WTC11 (cell line): ENCODE results near the gene PTEN. TPM values are rescaled to one million over a fixed set of nuclear protein-coding genes. Genes with fewer than 3 reads are reported as not detected.

Experiments used
- ATAC-seq: fragments of 200-7000 bp; cut with Tn5 transposase; 2 replicates; pipeline ENCODE4 v1.10.0; 2021; ENCODE audit warnings: mild to moderate bottlenecking, moderate library complexity
- CTCF ChIA-PET: fragments of 300-600 bp; sonication (Branson Sonifier 250); formaldehyde crosslinking; loops from one replicate; lab custom pipeline; 2021; ENCODE audit warnings: antibody characterized with exemption; lab: Charles Lee
- POLR2A ChIA-PET: fragments of 350-600 bp; sonication (Branson Sonifier 250); formaldehyde crosslinking; loops from one replicate; lab custom pipeline; 2021; ENCODE audit warnings: antibody characterized with exemption; lab: Charles Lee
- DNase-seq: peaks from one replicate; pipeline ENCODE4 v3.0.0; 2021; ENCODE audit warnings: low spot score
- H3K27ac Mint-ChIP-seq: 2 replicates; pipeline ENCODE4 v1.8.0; 2021; ENCODE audit warnings: mixed read lengths
- H3K27me3 Mint-ChIP-seq: 2 replicates; pipeline ENCODE4 v1.8.0; 2021; ENCODE audit warnings: low read depth, mild to moderate bottlenecking, moderate library complexity, mixed read lengths
- H3K36me3 Mint-ChIP-seq: 2 replicates; pipeline ENCODE4 v1.8.0; 2021; ENCODE audit warnings: mixed read lengths
- H3K4me1 Mint-ChIP-seq: 2 replicates; pipeline ENCODE4 v1.8.0; 2022; ENCODE audit warnings: mixed read lengths
- H3K4me3 Mint-ChIP-seq: 2 replicates; pipeline ENCODE4 v1.8.0; 2021; ENCODE audit warnings: mild to moderate bottlenecking, moderate library complexity, mixed read lengths
- H3K9me3 Mint-ChIP-seq: 2 replicates; pipeline ENCODE4 v1.8.0; 2021; ENCODE audit warnings: mixed read lengths
- AR ChIP-seq: fragments of 250-450 bp; sonication (Bioruptor Pico); IDR thresholded peaks from 2 replicates; pipeline ENCODE4 v1.9.0; 2021; ENCODE audit warnings: mild to moderate bottlenecking
- ARID4B ChIP-seq: sonication (generic); formaldehyde crosslinking; IDR thresholded peaks from 2 replicates; pipeline ENCODE4 v1.8.0; 2023; ENCODE audit warnings: missing genetic modification reagents, mild to moderate bottlenecking, borderline replicate concordance
- ATF6 ChIP-seq: sonication (generic); formaldehyde crosslinking; IDR thresholded peaks from 2 replicates; pipeline ENCODE4 v1.8.1; 2023; ENCODE audit warnings: mild to moderate bottlenecking, missing genetic modification reagents
- GABPB1 ChIP-seq: sonication (generic); formaldehyde crosslinking; IDR thresholded peaks from 2 replicates; pipeline ENCODE4 v1.8.1; 2023; ENCODE audit warnings: mild to moderate bottlenecking, missing genetic modification reagents
- MAX ChIP-seq: sonication (generic); formaldehyde crosslinking; IDR thresholded peaks from 2 replicates; pipeline ENCODE4 v1.8.0; 2022; ENCODE audit warnings: mild to moderate bottlenecking, missing genetic modification reagents
- MXD4 ChIP-seq: fragments of 250-450 bp; sonication (Bioruptor Pico); IDR thresholded peaks from 2 replicates; pipeline ENCODE4 v1.8.0; 2021; ENCODE audit warnings: mild to moderate bottlenecking, moderate library complexity, borderline replicate concordance
- NFE2L1 ChIP-seq: sonication (generic); formaldehyde crosslinking; IDR thresholded peaks from 2 replicates; pipeline ENCODE4 v1.8.1; 2023; ENCODE audit warnings: missing genetic modification reagents
- NR3C1 ChIP-seq: sonication (generic); formaldehyde crosslinking; conservative IDR thresholded peaks from 2 replicates; pipeline ENCODE4 v1.8.1; 2023; ENCODE audit warnings: low read depth, mild to moderate bottlenecking, missing genetic modification reagents
- RELA ChIP-seq: sonication (generic); formaldehyde crosslinking; IDR thresholded peaks from 2 replicates; pipeline ENCODE4 v1.8.1; 2022; ENCODE audit warnings: missing genetic modification reagents, mild to moderate bottlenecking, borderline replicate concordance
- SMAD3 ChIP-seq: sonication (generic); formaldehyde crosslinking; IDR thresholded peaks from 2 replicates; pipeline ENCODE4 v1.8.0; 2022; ENCODE audit warnings: missing genetic modification reagents, mild to moderate bottlenecking, borderline replicate concordance
- TCF7 ChIP-seq: sonication (generic); formaldehyde crosslinking; IDR thresholded peaks from 2 replicates; pipeline ENCODE4 v1.8.0; 2022; ENCODE audit warnings: mild to moderate bottlenecking, low read depth, missing genetic modification reagents, moderate library complexity
- TP53 ChIP-seq: sonication (generic); formaldehyde crosslinking; IDR thresholded peaks from 2 replicates; pipeline ENCODE4 v1.8.1; 2023; ENCODE audit warnings: mild to moderate bottlenecking, missing genetic modification reagents
- ZBTB43 ChIP-seq: sonication (generic); formaldehyde crosslinking; IDR thresholded peaks from 2 replicates; pipeline ENCODE4 v1.8.1; 2023; ENCODE audit warnings: mild to moderate bottlenecking, missing genetic modification reagents
- ZMAT4 ChIP-seq: fragments of 250-450 bp; sonication (Bioruptor Pico); IDR thresholded peaks from 2 replicates; pipeline ENCODE4 v1.9.0; 2021; ENCODE audit warnings: mild to moderate bottlenecking
- ZNF263 ChIP-seq: sonication (generic); formaldehyde crosslinking; IDR thresholded peaks from 2 replicates; pipeline ENCODE4 v1.8.1; 2022; ENCODE audit warnings: low read depth, mild to moderate bottlenecking, moderate library complexity, missing genetic modification reagents
- ZNF281 ChIP-seq: sonication (generic); formaldehyde crosslinking; IDR thresholded peaks from 2 replicates; pipeline ENCODE4 v1.8.0; 2023; ENCODE audit warnings: mild to moderate bottlenecking, missing genetic modification reagents
- ZNF416 ChIP-seq: fragments of 250-450 bp; sonication (Bioruptor Pico); IDR thresholded peaks from 2 replicates; pipeline ENCODE4 v1.9.0; 2021; ENCODE audit warnings: mild to moderate bottlenecking, inconsistent platforms
- ZNF512 ChIP-seq: sonication (generic); formaldehyde crosslinking; IDR thresholded peaks from 2 replicates; pipeline ENCODE4 v1.8.1; 2022; ENCODE audit warnings: missing genetic modification reagents, borderline replicate concordance
- total RNA-seq: library from RNA; stranded (reverse); gene quantifications from 3 replicates; pipeline ENCODE4 v1.2.3, GENCODE V29; 2021

Gene PTEN
- total RNA-seq, 1 experiment from 2014 or later, result 54.2 TPM

GRCh38 chr10:87887548-87888289, 24.3 kb downstream of the PTEN start:
- no peaks in the 10 kb centered on the region for H3K27me3 Mint-ChIP-seq
- ChIA-PET POLR2A (no interaction called here), CTCF (no interaction called here)
- H3K27ac Mint-ChIP-seq, result no peak overlapping the region
- peaks cover 21% of the 10 kb centered on the region for H3K36me3 Mint-ChIP-seq
- H3K4me1 Mint-ChIP-seq, result no peaks in the 10 kb centered on the region
- H3K9me3 Mint-ChIP-seq, result peaks cover 21% of the 10 kb centered on the region
- ATAC-seq (no peak), DNase-seq (no peak)
- TF ChIP-seq NFE2L1 (CRISPR knock-in tag), result no peak
- TF ChIP-seq AR, result no peak
- TF ChIP-seq SMAD3 (CRISPR knock-in tag), result no peak
- H3K4me3 Mint-ChIP-seq, result no peak overlapping the region

- Mint-ChIP-seq H3K4me1 (no peaks in the 10 kb centered on the region), H3K9me3 (peaks cover 15% of the 10 kb centered on the region), H3K4me3 (no peak overlapping the region), H3K27ac (no peak overlapping the region), H3K36me3 (peaks cover 31% of the 10 kb centered on the region), H3K27me3 (no peaks in the 10 kb centered on the region)
- ChIA-PET CTCF (no interaction called here), POLR2A (interaction anchor here (0.6 kb wide), 1 partner anchor 34 kb away, joined by 3 read pairs; no protein-coding TSS in a partner anchor)
- DNase-seq (no peak), ATAC-seq (no peak)
- TF ChIP-seq ZBTB43 (CRISPR knock-in tag) (no peak), ZNF512 (no peak), MXD4 (CRISPR knock-in tag) (no peak), ZNF263 (CRISPR knock-in tag) (no peak), TCF7 (CRISPR knock-in tag) (no peak), NR3C1 (CRISPR knock-in tag) (no peak), ATF6 (CRISPR knock-in tag) (no peak), RELA (no peak), ZNF281 (CRISPR knock-in tag) (no peak), ZMAT4 (CRISPR knock-in tag) (no peak), TP53 (no peak), MAX (CRISPR knock-in tag) (no peak), GABPB1 (CRISPR knock-in tag) (no peak), ZNF416 (CRISPR knock-in tag) (no peak), ARID4B (CRISPR knock-in tag) (no peak)
These were observed 32.0 kb downstream of the PTEN start for GRCh38 chr10:87895430-87895829.
